Liver (tissue), 9 donors: ENCODE results near the gene RNMT. TPM values are rescaled to one million over a fixed set of nuclear protein-coding genes. Genes with fewer than 3 reads are reported as not detected.

Experiments
- DNase-seq: peaks from one replicate; pipeline ENCODE4 v3.0.0-alpha.2; 2017; ENCODE audit warnings: low spot score
- H3K27ac ChIP-seq, 2 donors: one replicate each; pipeline ENCODE4 v1.7.0; 2013; ENCODE audit warnings: inconsistent platforms in 2 of 2, low read length in 2 of 2, control low read depth in 1 of 2, low read depth in 1 of 2, mild to moderate bottlenecking in 1 of 2
- H3K27me3 ChIP-seq, 4 donors: one replicate each; pipeline versions ENCODE4 v1.6.1 to v1.7.0; 2013; ENCODE audit warnings: low read length in 3 of 4, inconsistent platforms in 1 of 4, mild to moderate bottlenecking in 1 of 4, moderate library complexity in 1 of 4; ENCODE audit not compliant: control insufficient read depth in 4 of 4, insufficient read depth in 4 of 4
- H3K36me3 ChIP-seq, 4 donors: one replicate each; pipeline versions ENCODE4 v1.6.1 to v1.7.0; 2013; ENCODE audit warnings: low read length in 3 of 4, mild to moderate bottlenecking in 3 of 4, low read depth in 1 of 4, moderate library complexity in 1 of 4; ENCODE audit not compliant: control insufficient read depth in 4 of 4, insufficient read depth in 3 of 4
- H3K4me1 ChIP-seq, 4 donors: one replicate each; pipeline versions ENCODE4 v1.6.1 to v1.7.0; 2013; ENCODE audit warnings: low read length in 3 of 4, mild to moderate bottlenecking in 3 of 4, moderate library complexity in 1 of 4; ENCODE audit not compliant: control insufficient read depth in 4 of 4, insufficient read depth in 4 of 4
- H3K4me3 ChIP-seq, 3 donors: one replicate each; pipeline versions ENCODE4 v1.6.1 to v1.7.0; 2013; ENCODE audit warnings: low read length in 3 of 3, control low read depth in 1 of 3, low read depth in 1 of 3, mild to moderate bottlenecking in 1 of 3
- H3K9ac ChIP-seq, 2 donors: one replicate each; pipeline ENCODE4 v1.7.0; 2013; ENCODE audit warnings: low read length in 2 of 2, mild to moderate bottlenecking in 2 of 2, moderate library complexity in 2 of 2, control low read depth in 1 of 2, low read depth in 1 of 2
- H3K9me3 ChIP-seq, 4 donors: one replicate each; pipeline versions ENCODE4 v1.6.1 to v1.7.0; 2013; ENCODE audit warnings: low read length in 3 of 4; ENCODE audit not compliant: control insufficient read depth in 4 of 4
- FOXA2 ChIP-seq: IDR thresholded peaks from 2 replicates; pipeline ENCODE4 v1.6.1; 2016; ENCODE audit warnings: antibody characterized with exemption
- GABPA ChIP-seq, 2 donors: IDR thresholded peaks in 1 of 2; conservative IDR thresholded peaks in 1 of 2; 2 replicates each; pipeline ENCODE4 v1.6.1; 2016; ENCODE audit warnings: antibody characterized with exemption in 2 of 2, mild to moderate bottlenecking in 1 of 2, moderate library complexity in 1 of 2
- HNF4A ChIP-seq, 2 donors: conservative IDR thresholded peaks; 2 replicates each; pipeline ENCODE4 v1.6.1; 2016; ENCODE audit warnings: antibody characterized with exemption in 2 of 2, mild to moderate bottlenecking in 2 of 2
- JUND ChIP-seq, 2 donors: IDR thresholded peaks; 2 replicates each; pipeline ENCODE4 v1.6.1; 2016; ENCODE audit warnings: antibody characterized with exemption in 2 of 2
- NR2F2 ChIP-seq: IDR thresholded peaks from 2 replicates; pipeline ENCODE4 v1.6.1; 2016; ENCODE audit warnings: antibody characterized with exemption
- RAD21 ChIP-seq, 2 donors: IDR thresholded peaks; 2 replicates each; pipeline ENCODE4 v1.6.1; 2016; ENCODE audit warnings: antibody characterized with exemption in 2 of 2, mild to moderate bottlenecking in 2 of 2
- RXRA ChIP-seq, 2 donors: IDR thresholded peaks; 2 replicates each; pipeline ENCODE4 v1.6.1; 2017 to 2018; ENCODE audit warnings: antibody characterized with exemption in 2 of 2, mild to moderate bottlenecking in 1 of 2
- TAF1 ChIP-seq: conservative IDR thresholded peaks from 2 replicates; pipeline ENCODE4 v1.6.1; 2016; ENCODE audit warnings: antibody characterized with exemption, mild to moderate bottlenecking
- YY1 ChIP-seq: IDR thresholded peaks from 2 replicates; pipeline ENCODE4 v1.6.1; 2016; ENCODE audit warnings: antibody characterized with exemption, mild to moderate bottlenecking
- WGBS: extraction: QIAGEN DNeasy Blood & Tissue Kit; methylation state at CpG from one replicate; pipeline ENCODE4 v1.1.7; 2013; 5-methylcytosine and 5-hydroxymethylcytosine counted together
- polyA plus RNA-seq, 2 donors: library from polyadenylated mRNA; stranded (reverse) in 1 of 2; unstranded in 1 of 2; fragments of 200-250 nt in 1 of 2; fragments of >200 nt in 1 of 2; fragmentation: Nextera tagmentation in 1 of 2; extraction: Ambion mirVana in 1 of 2; gene quantifications; one replicate each; pipeline versions ENCODE4 v1.2.1 to v1.2.3, GENCODE V29; 2013 to 2015
- total RNA-seq, 2 donors: library from RNA; depleted of rRNA; stranded (reverse); fragments of >200 nt; gene quantifications; one replicate each; pipeline ENCODE4 v1.2.3, GENCODE V29; 2014
- TF ChIP-seq, protein P1 (sequence below): fragments of 150-350 bp; IDR thresholded peaks from 2 replicates; pipeline ENCODE4 v1.5.1; 2017; ENCODE audit warnings: improper control_type of control experiment, low read depth, low read length; ENCODE audit not compliant: missing input control
- TF ChIP-seq, protein P2 (sequence below): IDR thresholded peaks from 2 replicates; pipeline ENCODE4 v1.6.1; 2016; ENCODE audit warnings: antibody characterized with exemption
- TF ChIP-seq, protein P3 (sequence below): IDR thresholded peaks from 2 replicates; pipeline ENCODE4 v1.6.1; 2016; ENCODE audit warnings: antibody characterized with exemption
- TF ChIP-seq, protein P4 (sequence below): IDR thresholded peaks from 2 replicates; pipeline ENCODE4 v1.6.1; 2016; ENCODE audit warnings: antibody characterized with exemption, mild to moderate bottlenecking
- TF ChIP-seq, protein P5 (sequence below): IDR thresholded peaks from 2 replicates; pipeline ENCODE4 v1.6.1; 2016; ENCODE audit warnings: antibody characterized with exemption
- donor health status: healthy.
- donor health status: healthy.
- donor health status: healthy.
- donor health status: healthy.
- donor health status: healthy.

Gene RNMT
- total and polyA plus RNA-seq, 4 donors = 4.9 to 23.1 (median 11.3) TPM

DNA sequence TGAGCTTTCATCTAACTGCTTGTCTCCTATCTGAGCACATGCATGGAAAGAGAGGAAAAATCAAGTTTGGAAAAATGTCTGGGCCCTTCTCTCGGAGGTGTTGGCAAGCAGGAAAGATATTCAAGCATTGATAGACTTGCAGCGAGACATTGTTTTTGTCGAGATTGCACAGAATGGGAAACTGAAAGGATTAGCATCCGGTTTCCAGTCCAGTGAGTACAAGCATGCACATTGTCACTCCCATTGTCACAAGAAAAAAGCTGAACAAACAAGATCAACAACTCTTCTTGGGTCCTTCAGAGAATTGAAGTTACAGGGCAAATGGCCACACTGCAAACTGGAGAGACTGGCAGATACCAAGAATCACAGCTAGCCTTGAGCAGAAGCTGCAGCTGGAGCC lies 77.8 kb downstream of the RNMT start:
- Histone ChIP-seq H3K4me3 (no peak overlapping the region), H3K4me1 (peaks cover 0 to 9% (median 4%) of the 10 kb centered on the region in 4 donors), H3K27me3 (no peaks in the 10 kb centered on the region), H3K9ac (no peak overlapping the region), H3K36me3 (no peaks in the 10 kb centered on the region), H3K9me3 (no peaks in the 10 kb centered on the region), H3K27ac (no peak overlapping the region)
- TF ChIP-seq, protein P1, sequence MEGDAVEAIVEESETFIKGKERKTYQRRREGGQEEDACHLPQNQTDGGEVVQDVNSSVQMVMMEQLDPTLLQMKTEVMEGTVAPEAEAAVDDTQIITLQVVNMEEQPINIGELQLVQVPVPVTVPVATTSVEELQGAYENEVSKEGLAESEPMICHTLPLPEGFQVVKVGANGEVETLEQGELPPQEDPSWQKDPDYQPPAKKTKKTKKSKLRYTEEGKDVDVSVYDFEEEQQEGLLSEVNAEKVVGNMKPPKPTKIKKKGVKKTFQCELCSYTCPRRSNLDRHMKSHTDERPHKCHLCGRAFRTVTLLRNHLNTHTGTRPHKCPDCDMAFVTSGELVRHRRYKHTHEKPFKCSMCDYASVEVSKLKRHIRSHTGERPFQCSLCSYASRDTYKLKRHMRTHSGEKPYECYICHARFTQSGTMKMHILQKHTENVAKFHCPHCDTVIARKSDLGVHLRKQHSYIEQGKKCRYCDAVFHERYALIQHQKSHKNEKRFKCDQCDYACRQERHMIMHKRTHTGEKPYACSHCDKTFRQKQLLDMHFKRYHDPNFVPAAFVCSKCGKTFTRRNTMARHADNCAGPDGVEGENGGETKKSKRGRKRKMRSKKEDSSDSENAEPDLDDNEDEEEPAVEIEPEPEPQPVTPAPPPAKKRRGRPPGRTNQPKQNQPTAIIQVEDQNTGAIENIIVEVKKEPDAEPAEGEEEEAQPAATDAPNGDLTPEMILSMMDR = no peak
- no peak for TF ChIP-seq FOXA2
- TF ChIP-seq RAD21 (IDR thresholded peaks at IDR 0.05) = no peak
- no peak for TF ChIP-seq NR2F2
- TF ChIP-seq JUND (IDR thresholded peaks at IDR 0.05) = no peak
- no peak for DNase-seq
- WGBS = 82% methylated on average over 4 of the region's 4 CpGs

DNA sequence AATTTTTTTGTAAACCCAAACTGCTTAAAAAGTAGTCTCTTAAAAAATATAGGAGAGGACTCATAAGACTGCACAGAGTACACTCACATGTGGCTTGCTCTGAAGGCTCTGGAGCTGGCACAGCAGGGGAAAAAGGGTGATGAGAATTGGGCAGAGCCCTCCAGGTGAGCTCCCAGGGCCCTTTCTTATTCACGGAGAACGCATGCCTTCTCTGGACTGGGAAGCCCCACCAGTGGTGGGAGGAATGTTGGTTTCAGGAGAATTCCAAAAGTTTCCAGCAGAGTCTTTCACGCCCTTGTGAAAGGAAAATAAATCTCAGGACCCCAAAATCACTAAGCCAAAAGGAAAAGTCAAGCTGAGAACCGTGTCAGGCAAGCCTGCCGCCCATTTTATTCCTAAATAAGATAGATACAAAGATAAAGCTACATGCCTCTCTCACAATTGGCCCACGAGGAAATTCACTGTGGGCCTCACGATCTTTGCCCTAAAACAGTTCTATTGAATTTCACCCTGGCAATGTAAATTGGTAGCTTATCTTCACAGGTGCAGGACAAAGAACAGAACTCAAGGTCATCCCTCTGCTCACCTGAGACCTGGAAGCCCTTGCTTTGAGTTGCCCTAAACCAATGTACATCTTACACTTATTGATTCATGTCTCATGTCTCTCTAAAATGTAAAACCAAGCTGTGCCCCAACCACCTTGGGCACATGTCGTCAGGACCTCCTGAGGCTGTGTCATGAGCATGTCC lies 82.0 kb downstream of the RNMT start:
- WGBS = 63% methylated on average over 8 of the region's 8 CpGs
- no peak overlapping the region for H3K9ac ChIP-seq
- H3K27ac ChIP-seq = no peak overlapping the region
- no peak overlapping the region for H3K4me3 ChIP-seq
- H3K36me3 ChIP-seq = no peaks in the 10 kb centered on the region
- TF ChIP-seq FOXA2 = no peak
- TF ChIP-seq RAD21 (IDR thresholded peaks at IDR 0.05) = no peak
- TF ChIP-seq TAF1 = no peak
- TF ChIP-seq, protein P2, sequence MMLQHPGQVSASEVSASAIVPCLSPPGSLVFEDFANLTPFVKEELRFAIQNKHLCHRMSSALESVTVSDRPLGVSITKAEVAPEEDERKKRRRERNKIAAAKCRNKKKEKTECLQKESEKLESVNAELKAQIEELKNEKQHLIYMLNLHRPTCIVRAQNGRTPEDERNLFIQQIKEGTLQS = no peak
- TF ChIP-seq, protein P3, sequence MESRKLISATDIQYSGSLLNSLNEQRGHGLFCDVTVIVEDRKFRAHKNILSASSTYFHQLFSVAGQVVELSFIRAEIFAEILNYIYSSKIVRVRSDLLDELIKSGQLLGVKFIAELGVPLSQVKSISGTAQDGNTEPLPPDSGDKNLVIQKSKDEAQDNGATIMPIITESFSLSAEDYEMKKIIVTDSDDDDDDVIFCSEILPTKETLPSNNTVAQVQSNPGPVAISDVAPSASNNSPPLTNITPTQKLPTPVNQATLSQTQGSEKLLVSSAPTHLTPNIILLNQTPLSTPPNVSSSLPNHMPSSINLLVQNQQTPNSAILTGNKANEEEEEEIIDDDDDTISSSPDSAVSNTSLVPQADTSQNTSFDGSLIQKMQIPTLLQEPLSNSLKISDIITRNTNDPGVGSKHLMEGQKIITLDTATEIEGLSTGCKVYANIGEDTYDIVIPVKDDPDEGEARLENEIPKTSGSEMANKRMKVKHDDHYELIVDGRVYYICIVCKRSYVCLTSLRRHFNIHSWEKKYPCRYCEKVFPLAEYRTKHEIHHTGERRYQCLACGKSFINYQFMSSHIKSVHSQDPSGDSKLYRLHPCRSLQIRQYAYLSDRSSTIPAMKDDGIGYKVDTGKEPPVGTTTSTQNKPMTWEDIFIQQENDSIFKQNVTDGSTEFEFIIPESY = no peak
- TF ChIP-seq, protein P4, sequence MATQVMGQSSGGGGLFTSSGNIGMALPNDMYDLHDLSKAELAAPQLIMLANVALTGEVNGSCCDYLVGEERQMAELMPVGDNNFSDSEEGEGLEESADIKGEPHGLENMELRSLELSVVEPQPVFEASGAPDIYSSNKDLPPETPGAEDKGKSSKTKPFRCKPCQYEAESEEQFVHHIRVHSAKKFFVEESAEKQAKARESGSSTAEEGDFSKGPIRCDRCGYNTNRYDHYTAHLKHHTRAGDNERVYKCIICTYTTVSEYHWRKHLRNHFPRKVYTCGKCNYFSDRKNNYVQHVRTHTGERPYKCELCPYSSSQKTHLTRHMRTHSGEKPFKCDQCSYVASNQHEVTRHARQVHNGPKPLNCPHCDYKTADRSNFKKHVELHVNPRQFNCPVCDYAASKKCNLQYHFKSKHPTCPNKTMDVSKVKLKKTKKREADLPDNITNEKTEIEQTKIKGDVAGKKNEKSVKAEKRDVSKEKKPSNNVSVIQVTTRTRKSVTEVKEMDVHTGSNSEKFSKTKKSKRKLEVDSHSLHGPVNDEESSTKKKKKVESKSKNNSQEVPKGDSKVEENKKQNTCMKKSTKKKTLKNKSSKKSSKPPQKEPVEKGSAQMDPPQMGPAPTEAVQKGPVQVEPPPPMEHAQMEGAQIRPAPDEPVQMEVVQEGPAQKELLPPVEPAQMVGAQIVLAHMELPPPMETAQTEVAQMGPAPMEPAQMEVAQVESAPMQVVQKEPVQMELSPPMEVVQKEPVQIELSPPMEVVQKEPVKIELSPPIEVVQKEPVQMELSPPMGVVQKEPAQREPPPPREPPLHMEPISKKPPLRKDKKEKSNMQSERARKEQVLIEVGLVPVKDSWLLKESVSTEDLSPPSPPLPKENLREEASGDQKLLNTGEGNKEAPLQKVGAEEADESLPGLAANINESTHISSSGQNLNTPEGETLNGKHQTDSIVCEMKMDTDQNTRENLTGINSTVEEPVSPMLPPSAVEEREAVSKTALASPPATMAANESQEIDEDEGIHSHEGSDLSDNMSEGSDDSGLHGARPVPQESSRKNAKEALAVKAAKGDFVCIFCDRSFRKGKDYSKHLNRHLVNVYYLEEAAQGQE = no peak
- no peak for TF ChIP-seq GABPA (IDR thresholded peaks at IDR 0.05 in 1 of 2, conservative IDR thresholded peaks at IDR 0.05 in 1 of 2)
- TF ChIP-seq, protein P1 = no peak
- TF ChIP-seq, protein P5, sequence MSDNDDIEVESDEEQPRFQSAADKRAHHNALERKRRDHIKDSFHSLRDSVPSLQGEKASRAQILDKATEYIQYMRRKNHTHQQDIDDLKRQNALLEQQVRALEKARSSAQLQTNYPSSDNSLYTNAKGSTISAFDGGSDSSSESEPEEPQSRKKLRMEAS = no peak
- no peak for TF ChIP-seq NR2F2
- no peak for TF ChIP-seq JUND (IDR thresholded peaks at IDR 0.05)
- no peak for TF ChIP-seq RXRA (IDR thresholded peaks at IDR 0.05)
- no peak for TF ChIP-seq HNF4A (conservative IDR thresholded peaks at IDR 0.05)
- no peak for TF ChIP-seq YY1
- H3K9me3 ChIP-seq = no peaks in the 10 kb centered on the region
- peaks cover 0 to 3% (median 1%) of the 10 kb centered on the region in 4 donors for H3K4me1 ChIP-seq
- no peaks in the 10 kb centered on the region for H3K27me3 ChIP-seq
- no peak for DNase-seq
